ENCODE data around the gene LGI4. TPM values are rescaled to one million over a fixed set of nuclear protein-coding genes. Genes with fewer than 3 reads are reported as not detected.
"Not testable (repeated sequence)": the region's sequence is repeated elsewhere in the genome, so short reads cannot be mapped to it uniquely, and the experiment has no call there.

Gene LGI4
- polyA plus RNA-seq, 12 donors = 8.0 to 14.6 (median 12.0) TPM; not detected in 1

DNA sequence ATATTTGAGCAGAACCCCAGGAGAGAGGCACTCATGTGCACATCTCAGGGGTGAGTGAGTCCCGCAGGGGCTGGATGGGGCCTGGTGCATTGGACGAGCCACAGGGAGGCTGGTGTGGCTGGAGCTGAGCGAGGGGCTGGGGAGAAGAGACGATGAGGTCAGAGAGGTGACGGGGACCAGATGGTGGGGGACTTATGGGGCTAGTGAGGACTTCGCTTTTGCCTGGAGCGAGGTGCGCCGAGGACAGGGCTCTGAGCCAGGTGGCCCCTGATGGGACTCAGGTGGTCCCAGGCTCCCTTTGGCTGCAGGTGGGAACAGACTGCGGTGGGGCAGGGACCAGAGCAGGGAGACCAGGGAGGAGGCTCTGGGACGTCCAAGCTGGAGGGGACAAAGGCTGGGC is 26.1 kb downstream of the LGI4 start:
- DNase-seq = no peak

DNA sequence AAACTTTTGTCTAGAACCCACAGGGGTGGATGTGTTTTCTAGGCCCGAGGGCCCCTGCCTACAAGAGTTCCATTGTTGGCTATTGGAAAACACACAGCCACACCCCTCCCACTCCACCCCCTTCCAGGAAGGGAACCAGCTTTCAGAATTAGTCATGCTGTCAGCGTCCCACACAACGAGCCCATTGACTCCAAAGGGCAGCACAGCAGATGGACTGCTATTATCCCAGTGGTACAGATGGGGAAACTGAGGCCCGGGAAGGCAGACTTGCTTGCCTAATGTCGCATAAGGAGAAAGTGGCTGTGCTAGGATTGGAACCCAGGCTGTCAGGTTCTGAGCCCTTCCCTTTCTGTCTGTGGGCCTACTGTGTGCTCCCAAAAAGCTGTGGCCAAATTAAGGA is 27.3 kb downstream of the LGI4 start:
- DNase-seq = no peak

DNA sequence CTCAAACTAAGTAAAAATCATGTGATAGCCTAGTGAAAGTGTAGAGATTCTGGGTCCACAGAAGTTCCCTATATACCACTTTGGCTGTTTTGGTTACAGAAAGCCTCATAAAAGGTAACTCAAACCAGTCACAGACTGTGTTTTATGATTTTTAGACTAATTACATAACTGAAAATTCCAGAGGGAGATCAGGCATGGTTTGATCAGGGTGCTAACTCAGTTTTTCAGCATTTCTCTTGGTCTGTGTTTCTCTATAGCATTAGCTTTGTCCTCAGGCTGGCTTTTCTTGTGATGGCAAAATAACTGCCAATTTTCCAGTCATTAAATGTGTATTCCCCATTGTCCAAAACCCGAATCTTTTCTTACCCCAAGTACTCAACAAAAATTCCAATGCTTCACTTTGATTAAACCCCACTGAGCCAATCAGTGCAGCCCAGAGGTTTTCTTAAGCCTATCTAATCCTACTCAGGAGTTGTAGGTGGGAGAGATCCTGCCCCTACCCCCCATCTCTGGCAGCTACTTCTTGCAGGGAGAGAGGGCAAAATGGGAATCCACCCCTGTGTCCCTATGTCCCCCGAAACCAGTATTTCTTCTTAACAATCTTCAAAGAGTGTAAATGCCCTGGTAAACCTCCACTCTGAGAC is 27.8 kb downstream of the LGI4 start:
- no peak for DNase-seq

DNA sequence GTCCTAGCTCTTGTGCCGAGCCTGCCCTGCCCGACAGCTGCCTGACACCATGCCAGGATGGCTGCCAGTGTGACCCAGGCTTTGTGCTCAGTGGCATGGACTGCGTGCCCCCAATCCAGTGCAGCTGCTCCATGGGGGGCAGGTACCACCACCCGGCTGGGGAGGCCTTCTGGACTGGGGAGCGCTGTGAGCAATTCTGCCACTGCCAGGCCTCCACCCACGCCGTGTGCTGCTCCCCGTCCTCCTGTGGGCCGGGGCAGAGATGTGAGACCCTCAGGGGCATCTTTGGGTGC is 28.6 kb downstream of the LGI4 start:
- DNase-seq = no peak

DNA sequence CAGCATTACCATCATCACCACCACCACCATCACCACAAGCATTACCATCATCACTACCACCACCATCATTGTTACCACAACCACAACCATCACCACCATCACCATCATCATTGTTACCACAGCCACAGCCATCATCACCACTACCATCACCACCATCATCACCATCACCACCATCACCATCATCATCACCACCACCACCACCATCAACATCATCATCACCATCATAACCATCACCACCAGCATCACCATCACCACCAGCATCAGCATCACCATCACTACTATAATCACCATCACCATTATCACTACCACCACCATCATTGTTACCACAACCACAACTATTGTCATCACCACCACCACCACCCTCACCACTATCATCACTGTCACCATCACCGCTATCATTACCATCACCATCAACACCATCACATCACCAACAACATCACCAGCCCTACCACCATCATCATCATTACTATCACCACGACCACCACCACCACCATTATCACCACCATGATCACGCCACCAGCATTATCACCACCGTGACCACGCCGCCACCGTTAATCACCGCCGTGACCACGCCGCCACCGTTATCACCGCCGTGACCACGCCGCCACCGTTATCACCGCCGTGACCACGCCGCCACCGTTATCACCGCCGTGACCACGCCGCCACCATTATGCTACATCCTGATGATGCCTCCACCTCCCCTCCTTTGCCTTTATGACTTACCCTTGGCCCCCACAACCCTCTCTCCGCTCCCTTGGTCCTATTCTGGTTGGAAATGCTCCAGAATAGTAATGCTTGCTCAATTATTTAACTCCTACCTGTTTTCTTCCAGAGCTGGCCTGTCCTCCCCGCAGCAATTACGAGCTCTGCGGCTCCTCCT is 29.2 kb downstream of the LGI4 start:
- DNase-seq = no peak

DNA sequence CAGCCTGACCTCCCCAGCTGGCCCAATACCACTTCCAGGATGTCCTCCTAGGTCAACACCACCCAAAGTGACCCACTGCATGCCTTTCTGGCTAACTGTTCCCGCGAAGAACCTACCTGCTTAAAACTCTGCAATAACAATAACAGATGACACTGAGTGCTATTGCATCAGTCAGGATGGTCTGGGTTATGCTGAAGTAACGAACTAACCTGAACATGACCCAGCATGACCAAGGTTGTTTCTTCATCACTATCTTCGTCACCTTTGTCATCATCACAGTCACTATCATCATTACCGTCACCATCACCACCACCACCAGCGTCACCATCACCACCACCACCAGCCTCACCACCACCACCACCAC is 29.8 kb downstream of the LGI4 start:
- no peak for DNase-seq

DNA sequence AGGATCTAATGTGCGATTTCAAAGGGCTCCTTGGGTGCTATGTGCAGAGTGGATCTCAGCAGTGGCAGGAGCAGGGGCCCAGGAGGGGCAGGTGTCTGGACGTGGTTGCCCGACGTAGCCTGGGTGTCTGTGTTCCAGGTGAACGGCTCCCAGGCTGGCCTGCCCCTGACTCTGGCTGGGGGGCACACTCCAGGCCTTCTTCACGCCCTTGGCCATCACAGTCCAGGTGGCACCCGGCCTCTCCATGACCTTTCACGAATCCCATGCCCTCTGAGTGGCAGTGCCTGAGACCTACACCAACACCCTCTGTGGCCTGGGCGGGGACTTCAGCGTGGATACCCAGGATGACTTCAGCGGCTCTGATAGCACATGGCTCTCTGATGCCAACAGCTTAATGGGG is 30.5 kb downstream of the LGI4 start:
- no peak for DNase-seq

DNA sequence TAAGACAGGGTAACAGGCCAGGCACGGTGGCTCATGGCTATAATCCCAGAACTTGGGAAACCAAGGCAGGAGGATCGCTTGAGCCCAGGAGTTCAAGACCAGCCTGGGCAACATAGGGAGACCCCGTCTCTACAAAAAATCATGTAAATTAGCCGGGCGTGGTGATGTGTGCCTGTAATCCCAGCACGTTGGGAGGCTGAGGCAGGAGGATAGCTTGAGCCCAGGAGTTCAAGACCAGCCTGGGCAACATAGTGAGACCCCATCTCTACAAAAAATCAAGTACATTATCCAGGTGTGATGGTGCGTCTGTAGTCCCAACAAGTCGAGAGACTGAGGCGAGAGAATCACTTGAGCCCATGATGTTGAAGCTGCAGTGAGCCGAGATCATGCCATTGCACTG is 31.2 kb downstream of the LGI4 start:
- not testable (repeated sequence) for DNase-seq

DNA sequence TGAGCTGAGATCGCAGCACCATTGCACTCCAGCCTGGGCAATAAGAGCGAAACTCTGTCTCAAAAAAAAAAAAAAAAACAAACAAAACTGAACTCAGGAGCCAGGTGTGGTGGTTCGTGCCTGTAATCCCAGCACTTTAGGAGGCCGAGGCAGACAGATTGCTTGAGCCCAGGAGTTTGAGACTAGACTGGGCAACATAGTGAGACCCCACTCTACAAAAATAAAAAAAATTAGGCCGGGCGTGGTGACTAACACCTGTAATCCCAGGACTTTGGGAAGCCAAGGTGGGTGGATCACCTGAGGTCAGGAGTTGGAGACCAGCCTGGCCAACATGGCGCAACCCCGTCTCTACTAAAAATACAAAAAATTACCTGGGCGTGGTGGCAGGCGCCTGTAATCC is 32.9 kb downstream of the LGI4 start:
- DNase-seq = not testable (repeated sequence)

DNA sequence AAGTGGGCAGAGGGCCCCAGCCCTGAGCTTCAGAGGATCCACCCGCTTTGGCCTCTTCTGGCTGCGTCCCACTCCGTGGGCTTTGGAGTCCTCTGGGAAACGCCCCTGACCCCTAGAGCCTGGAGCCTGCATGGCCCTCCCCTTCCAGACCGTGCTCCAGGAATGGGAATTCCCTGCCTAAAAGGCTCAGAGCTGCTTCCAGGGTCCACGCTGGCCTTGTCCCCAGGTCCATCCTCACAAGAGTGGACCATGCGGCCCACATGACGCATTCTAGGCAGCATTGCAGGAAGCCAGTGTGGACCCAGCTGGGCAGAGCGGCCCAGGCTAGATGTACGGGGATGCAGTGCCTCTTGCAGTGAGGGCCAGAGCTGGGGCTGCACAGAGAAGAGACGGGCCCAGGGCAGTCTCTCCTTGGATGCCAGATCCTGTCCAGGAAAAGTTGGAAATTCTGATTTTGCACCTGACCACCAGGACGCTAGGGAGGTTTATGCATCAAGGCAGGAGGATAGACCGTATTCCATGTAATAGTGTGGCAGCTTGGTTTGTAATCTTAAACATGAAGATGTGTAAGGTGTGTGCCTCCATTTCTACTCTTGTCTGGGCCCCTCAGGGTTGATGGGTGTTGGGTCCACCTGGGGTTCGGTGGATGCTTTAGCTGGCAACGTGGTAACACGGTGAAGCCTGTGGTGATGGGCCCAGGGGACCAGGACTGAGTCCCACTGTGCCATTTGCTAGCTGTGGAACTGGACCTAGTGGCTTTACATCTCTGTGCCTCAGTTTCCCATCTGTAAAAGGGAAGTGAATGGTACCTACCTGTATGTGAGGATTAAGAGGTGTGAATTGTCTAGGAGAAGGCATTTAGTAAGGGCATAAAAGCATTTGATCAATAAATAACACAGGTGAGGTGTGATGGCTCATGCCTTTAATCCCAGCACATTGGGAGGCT is 34.0 kb downstream of the LGI4 start:
- DNase-seq = no peak

DNA sequence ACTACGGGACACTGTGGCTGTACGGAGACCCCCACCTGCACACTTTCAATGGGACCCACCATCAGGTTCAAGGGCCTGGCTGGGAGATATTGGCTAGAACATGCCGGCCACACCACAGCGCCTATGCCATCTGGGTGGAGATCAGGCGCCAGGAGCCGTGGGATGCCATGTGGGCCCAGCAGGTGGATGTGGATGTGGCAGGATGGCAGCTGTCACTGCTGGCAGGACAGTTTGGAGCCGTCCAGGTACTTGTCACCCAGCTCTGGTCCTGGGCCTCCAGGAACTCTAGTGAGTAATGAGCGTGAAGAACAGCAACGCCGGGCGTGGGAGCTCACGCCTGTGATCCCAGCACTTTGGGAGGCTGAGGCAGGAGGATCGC is 35.0 kb downstream of the LGI4 start:
- no peak for DNase-seq

DNA sequence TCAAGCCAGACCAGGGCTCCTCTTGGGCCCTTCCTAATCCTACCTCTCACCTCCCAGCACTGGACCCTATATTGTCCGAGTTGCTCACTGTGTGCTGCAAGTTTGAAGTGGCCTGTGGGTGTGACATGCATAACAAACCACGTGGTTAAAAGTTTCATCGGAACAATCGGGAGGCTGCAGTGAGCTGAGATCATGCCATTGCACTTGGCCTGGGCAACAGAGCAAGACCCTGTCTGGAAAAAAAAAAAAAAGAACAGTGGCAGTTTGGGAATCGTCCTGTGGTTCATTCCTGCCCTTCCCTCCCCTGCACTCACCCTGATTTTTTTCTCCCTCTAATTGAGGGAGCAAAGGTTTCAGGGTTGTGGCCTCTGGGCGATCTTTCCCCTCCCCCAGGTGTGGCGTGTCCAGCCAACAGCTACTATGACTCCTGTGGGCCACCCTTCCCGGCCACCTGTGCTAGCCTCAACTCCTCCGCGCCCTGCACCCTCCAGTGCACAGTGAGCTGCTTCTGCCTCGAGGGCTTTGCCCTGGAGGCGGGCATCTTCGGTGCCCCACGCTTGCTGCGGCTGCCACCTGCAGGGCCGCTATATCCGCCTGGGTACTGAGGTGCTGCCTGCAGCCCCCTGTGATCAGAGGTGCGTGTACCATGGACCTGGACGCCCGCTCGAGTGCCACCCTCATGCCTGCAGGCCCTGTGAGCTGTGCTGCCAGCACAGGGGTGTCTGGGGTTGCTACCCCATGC is 35.5 kb downstream of the LGI4 start:
- DNase-seq = no peak

DNA sequence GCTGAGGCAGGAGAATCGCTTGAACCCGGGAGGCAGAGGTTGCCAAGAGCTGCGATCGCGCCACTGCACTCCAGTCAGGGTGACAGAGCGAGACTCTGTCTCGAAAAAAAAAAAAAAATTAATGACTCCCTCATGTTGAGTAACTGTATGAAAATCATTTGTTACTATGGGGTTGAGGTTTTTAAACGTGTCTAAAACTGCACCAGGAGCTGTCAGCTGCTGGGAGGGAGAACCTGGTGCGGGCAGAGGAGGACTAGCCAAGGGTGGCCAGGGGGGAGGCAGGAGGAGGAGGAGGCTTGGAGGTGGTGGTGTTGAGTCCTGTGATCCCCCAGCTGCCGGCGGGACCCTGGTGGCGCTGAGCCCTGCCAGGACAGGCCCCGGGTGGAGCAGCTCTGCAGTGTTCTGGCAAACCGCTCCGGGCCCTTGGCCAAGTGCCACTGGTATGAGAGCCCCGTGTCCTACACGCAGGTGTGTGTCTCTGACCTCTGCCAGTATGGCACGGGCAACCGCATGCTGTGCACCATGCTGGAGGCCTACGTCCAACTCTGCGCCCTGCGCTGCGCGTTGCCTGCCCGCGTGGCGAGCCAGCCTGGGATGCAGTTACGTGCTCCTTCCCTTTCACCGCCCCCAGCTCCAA is 36.3 kb downstream of the LGI4 start:
- DNase-seq = no peak

DNA sequence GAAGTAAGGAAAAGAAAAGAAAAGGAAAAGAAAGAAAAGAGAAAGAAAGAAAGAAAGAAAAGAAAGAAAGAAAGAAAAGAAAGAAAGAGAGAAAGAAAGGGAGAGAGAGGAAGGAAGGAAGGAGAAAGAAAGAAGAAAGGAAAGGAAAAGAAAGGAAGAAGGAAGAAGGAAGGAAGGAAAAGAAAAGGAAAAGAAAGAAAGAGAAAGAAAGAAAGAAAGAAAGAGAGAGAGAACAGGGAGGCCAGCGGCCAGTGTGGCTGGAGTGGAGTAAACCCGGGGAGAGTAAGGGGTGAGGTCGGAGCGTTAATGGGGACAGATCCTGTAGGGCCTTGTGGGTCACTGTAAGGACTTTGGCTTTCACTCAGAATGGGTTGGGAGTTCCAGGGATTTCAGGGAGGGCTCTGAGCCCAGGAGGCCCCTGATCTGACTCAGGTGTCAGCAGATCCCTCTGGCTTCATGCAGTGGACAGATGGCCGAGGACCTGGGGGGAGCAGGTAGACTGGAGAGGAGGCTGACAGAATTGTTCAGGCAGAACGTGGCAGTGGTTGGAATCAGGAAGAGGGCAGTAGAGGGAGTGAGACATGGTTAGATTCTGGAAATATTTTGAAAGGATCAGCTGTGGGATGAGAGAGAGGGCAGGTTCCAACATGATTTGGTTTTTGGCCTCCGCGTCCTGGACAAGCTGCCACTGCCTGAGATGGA is 39.0 kb downstream of the LGI4 start:
- no peak for DNase-seq

DNA sequence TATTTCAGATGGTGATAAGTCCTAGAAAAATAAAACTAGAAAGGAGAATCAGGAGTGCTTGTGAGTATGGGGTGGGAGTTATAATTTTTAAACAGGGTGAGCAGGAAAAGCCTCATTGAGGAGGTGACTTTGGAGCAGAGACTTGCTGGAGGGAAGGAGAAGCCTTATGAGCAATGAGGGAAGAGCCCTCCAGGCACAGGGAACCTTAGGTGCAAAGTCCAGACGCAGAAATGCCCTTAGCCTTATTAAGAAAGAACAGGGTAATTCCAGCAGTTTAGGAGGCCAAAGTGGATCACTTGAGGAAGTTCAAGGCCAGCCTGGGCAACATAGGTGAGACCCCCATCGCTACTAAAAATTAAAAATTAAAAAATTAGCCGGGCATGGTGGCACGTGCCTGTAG is 40.2 kb downstream of the LGI4 start:
- DNase-seq = no peak

DNA sequence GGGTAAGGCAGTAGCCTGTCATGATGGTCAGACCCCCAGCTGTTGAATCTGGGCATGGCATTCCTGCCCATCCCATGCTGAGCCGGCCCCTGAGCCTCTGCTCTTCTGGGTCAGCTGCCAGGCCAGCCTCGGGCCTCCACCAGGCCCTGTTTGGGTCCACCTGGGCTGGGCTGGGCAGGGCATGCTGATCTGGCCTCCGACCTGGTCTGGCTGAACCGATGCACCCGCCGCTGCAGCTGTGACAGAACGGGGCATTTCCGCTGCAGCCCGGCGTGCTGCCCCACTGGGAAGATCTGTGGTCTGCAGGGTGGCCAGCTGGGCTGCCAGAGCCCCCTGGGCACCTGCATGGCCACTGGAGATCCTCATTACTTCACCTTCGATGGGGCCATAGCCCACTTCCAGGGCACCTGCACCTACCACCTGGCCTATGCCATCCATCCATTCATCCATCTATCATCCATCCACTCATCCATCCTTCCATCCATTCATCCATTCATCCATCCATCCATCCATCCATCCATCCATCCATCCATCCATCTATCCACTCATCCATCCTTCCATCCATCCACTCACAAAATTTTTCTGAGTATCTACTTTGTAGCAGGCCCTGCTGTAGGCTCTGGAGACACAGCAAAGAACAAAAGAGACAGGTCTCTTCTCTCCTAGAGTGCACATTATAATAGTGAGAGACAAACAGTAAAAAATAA is 40.8 kb downstream of the LGI4 start:
- DNase-seq = no peak

DNA sequence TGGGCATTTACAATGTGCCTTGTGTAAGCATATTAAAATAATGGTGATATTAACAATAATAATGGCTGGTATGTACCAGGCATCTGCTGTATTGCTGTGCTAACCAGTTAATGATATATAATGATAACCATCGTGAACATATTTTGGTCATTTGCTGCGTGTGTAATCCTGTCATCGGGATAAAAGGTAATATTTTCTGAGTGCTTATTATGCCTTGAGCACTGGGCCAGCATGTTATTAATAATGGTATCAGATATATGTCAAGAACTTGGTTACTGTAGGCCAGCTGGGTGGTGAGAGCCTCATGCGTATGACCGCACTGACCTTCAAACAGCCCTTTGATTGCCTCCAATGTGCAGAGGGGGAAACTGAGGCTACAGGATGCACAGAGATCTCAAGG is 41.4 kb downstream of the LGI4 start:
- no peak for DNase-seq

DNA sequence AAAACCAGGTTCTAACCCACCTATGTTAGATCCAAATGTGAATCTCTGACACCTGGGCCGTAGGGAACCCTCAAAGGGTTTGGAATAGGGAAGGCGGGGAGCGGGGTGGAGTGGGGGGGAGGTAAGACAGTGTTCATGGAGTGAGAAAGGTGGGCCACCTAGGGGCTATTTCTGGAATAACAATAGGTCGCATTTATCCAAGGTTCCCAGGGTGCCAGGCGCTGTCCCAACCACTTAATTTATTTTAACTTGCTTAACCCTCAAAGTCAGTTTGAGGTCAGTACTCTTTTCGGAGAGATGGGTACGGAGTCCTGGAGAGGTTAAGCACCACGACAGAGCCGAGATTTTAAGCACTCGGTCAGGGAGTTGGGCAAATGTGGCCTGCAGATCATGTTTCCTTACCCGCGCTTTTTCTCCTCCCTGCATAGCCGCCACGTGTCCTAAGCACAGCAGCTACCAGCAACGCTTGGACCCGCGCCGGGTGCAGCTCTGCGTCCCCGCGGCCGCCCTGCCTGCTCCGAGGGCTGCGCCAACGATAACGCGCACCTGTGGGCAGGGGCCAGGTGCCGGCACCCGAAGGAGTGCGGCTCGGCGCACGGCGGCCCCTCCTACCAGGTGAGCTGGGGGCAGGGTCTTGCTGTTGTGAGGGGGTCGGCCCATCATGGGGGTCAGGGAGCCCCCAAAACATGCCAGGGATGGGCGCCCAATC is 44.2 kb downstream of the LGI4 start:
- DNase-seq = peak; percentile 57

DNA sequence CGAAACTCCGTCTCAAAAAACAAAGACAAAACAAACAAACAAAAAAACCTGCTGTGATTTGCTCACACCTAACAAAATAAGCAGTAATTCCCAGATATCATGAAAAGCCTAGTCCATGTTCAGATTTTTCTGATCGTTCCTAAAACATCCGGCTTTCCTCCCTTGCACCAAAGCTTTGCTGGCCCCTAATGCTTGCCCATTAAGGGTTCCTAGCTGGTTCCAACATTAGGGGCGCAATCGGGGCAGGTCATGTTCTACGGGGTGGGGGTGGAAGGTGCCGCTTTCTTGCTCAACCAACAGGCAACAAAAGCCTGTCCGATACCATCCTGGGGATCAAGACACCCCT is 44.7 kb downstream of the LGI4 start:
- DNase-seq = no peak

DNA sequence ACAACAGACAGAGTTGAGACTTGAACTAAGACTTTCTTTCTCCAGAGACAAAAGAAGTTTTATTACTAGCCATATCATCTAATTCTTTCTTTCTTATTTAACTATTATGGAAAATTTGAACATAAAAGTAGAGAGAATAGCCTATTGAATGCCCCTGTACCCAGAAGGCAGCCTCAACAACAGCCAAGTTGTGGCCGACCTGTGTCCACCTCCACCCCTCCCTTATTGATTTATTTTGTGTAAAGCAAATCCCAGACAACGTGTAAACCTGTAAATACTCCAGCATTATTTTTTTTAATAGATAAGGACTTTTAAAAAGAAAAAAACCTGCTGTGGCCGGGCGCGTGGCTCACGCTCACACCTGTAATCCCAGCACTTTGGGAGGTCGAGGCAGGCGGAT is 45.3 kb downstream of the LGI4 start:
- no peak for DNase-seq

Data from muscle of arm (tissue), 12 donors.